Uterus (tissue), 4 donors: Measurements from ENCODE around the gene NACC1. TPM values are rescaled to one million over a fixed set of nuclear protein-coding genes. Genes with fewer than 3 reads are reported as not detected.

Source experiments
- DNase-seq, 2 donors: peaks; one replicate each; pipeline ENCODE4 v3.0.0-alpha.2; 2019 to 2020
- H3K27ac ChIP-seq, 2 donors: fragments of 200-600 bp; sonication (generic); 1 replicate in 1 of 2; 2 replicates in 1 of 2; pipeline ENCODE4 v1.5.1; 2016 to 2018
- H3K27me3 ChIP-seq, 2 donors: fragments of 200-600 bp; sonication (generic); one replicate each; pipeline ENCODE4 v1.5.1; 2018 to 2019; ENCODE audit warnings: control low read depth in 1 of 2
- H3K36me3 ChIP-seq, 2 donors: fragments of 200-600 bp; sonication (generic); one replicate each; pipeline ENCODE4 v1.5.1; 2019; ENCODE audit warnings: control low read depth in 1 of 2
- H3K4me1 ChIP-seq, 2 donors: fragments of 200-600 bp; sonication (generic); one replicate each; pipeline ENCODE4 v1.5.1; 2018 to 2019; ENCODE audit warnings: control low read depth in 1 of 2
- H3K4me3 ChIP-seq, 2 donors: fragments of 200-600 bp; sonication (generic); 1 replicate in 1 of 2; 2 replicates in 1 of 2; pipeline ENCODE4 v1.5.1; 2018 to 2019; ENCODE audit warnings: mild to moderate bottlenecking in 1 of 2
- H3K9me3 ChIP-seq, 2 donors: fragments of 200-600 bp; sonication (generic); one replicate each; pipeline ENCODE4 v1.5.1; 2019; ENCODE audit warnings: control low read depth in 1 of 2
- POLR2A ChIP-seq, 2 donors: fragments of 450-650 bp; IDR thresholded peaks; one replicate each; pipeline ENCODE4 v1.6.1; 2016; ENCODE audit warnings: antibody characterized with exemption in 2 of 2, mild to moderate bottlenecking in 1 of 2, moderate library complexity in 1 of 2
- intact Hi-C: fragments of 100-400 bp; cut with DNase I; formaldehyde crosslinking; loops from one replicate; pipeline ENCODE4 v1.15.1; 2023; ENCODE audit warnings: low total_unique reads
- total RNA-seq, 4 donors: library from RNA; depleted of rRNA in 3 of 4; stranded (reverse); fragments of >200 nt in 3 of 4; gene quantifications; one replicate each; pipeline versions ENCODE4 v1.1.0 to v1.2.4, GENCODE V29; 2014 to 2023
- TF ChIP-seq, protein P1 (sequence below), 4 experiments: fragments of 200-600 bp in 2 of 4; fragments of 450-650 bp in 2 of 4; sonication (generic) in 2 of 4; IDR thresholded peaks; one replicate each; pipeline ENCODE4 v1.5.1; 2016 to 2019; ENCODE audit warnings: antibody characterized with exemption in 4 of 4, mild to moderate bottlenecking in 2 of 4, moderate library complexity in 1 of 4
- donor health status: DM: yes; HTN: yes; CAD: no.

The NACC1 gene
- total RNA-seq, 4 donors from 2014 or later = 13.4 to 28.1 (median 15.8) TPM

DNA sequence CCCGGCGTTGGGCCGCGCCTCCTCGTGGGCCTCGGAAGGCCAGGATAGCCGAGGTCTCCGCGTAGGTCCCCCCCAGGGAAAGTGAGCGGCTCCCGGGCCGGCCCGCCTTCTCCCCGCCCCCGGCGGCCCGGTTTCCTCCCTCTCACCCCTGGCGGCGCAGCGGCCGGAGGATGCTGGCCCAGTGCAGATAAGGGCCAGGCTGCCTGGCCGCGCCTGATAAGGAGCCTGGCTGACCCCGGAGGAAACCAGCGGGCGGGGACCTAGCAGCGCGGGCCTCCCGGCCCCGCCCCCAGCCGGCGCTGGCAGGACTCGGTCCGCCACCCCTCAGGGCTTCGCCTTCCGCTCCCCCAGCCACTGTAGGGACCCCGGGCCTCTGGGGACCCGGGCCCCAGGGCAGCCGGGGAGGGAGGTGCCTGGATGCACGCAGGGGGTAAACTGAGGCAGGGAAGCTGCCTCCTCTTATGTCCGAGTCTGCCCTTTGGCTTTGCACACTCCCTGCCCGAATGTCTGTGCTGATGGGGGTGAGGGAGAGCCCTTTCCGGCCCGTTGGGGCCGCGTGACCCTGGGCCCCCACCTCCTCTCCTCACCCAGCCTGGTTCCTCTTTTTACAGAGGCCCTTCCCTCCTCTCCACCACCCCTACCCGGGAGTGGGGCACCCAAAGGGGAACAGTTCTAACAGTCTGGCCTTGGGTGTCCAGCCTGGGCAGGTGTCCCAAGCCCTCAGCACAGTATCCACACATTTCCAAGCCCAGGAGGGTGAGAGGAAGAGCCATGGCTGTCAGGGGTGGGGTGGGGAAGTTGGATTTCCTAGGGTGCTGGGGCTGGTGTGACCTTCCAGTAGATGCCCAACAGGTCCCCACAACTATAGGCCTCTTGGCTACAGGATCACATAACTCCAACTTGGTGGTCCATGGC lies 15.1 kb upstream of the NACC1 start, which contains the start of gene LYL1:
TSS of gene LYL1 (minus strand) at position 193 of the 915 bp plus-strand sequence. CDS start 1,687 bp downstream, outside the sequence.
- peak within 1 kb of the TSS; percentile 30 to 37 for H3K4me3 ChIP-seq
- DNase-seq = peak; percentile 78 to 79
- H3K36me3 ChIP-seq = no peaks in the 10 kb centered on the region
- no peaks in the 10 kb centered on the region for H3K9me3 ChIP-seq
- peaks cover 0 to 14% of the 10 kb centered on the region in 2 donors for H3K4me1 ChIP-seq
- no peaks in the 10 kb centered on the region for H3K27me3 ChIP-seq
- intact Hi-C loops = no loop called here
- peak within 1 kb of the TSS; percentile 80 to 87 for H3K27ac ChIP-seq
- TF ChIP-seq, protein P1, sequence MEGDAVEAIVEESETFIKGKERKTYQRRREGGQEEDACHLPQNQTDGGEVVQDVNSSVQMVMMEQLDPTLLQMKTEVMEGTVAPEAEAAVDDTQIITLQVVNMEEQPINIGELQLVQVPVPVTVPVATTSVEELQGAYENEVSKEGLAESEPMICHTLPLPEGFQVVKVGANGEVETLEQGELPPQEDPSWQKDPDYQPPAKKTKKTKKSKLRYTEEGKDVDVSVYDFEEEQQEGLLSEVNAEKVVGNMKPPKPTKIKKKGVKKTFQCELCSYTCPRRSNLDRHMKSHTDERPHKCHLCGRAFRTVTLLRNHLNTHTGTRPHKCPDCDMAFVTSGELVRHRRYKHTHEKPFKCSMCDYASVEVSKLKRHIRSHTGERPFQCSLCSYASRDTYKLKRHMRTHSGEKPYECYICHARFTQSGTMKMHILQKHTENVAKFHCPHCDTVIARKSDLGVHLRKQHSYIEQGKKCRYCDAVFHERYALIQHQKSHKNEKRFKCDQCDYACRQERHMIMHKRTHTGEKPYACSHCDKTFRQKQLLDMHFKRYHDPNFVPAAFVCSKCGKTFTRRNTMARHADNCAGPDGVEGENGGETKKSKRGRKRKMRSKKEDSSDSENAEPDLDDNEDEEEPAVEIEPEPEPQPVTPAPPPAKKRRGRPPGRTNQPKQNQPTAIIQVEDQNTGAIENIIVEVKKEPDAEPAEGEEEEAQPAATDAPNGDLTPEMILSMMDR (IDR thresholded peaks at IDR 0.05) = peak in 1 of 4 experiments; percentile 22
- peak in 1 of 2 donors; percentile 26 for TF ChIP-seq POLR2A (IDR thresholded peaks at IDR 0.05)

DNA sequence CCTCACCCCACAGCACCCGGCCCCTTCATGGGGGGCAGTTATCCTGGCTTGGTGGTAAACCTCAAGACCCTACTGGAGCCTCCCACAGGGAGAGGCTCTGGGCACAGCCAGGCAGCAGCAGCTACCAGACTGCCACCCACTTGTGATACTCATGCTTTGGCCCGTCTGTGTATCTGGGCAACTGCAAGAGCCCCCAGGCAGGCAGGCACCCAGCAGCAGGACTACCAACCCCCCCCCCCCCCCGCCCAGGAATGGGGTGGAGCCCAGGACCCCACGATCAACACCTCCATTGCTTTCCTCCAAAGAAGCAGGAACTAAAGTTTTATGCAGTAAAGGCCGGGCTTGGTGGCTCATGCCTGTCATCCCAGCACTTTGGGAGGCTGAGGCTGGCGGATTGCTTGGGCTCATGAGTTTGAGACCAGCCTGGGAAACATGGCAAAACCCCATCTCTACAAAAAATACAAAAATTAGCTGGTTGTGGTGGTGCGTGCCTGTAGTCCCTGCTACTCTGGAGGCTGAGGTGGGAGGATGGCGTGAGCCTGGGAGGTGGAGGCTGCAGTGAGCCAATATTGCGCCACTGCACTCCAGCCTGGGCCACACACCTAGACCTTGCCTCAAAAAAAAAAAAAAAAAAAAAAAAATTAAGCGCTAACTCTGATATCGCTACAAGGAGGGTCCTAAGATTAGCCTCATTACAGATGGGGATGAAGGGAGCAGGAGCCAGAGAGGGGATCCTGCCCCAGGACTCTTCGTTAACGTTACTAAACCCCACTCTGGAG lies 14.3 kb upstream of the NACC1 start:
- Histone ChIP-seq H3K27me3 (no peaks in the 10 kb centered on the region), H3K36me3 (no peaks in the 10 kb centered on the region), H3K27ac (peak overlapping the region; percentile 80 to 87), H3K4me3 (no peak overlapping the region), H3K4me1 (peaks cover 0 to 13% of the 10 kb centered on the region in 2 donors), H3K9me3 (no peaks in the 10 kb centered on the region)
- DNase-seq = peak in 1 of 2 donors; percentile 17
- TF ChIP-seq POLR2A (IDR thresholded peaks at IDR 0.05) = no peak
- intact Hi-C loops = no loop called here

GRCh38 chr19:13104360-13104847 lies 13.7 kb upstream of the NACC1 start:
- intact Hi-C loops = no loop called here
- H3K4me1 ChIP-seq = peaks cover 0 to 8% of the 10 kb centered on the region in 2 donors
- H3K27ac ChIP-seq = peak overlapping the region; percentile 2 to 25
- H3K9me3 ChIP-seq = no peaks in the 10 kb centered on the region
- no peak overlapping the region for H3K4me3 ChIP-seq
- DNase-seq = peak; percentile 51 to 67
- TF ChIP-seq, protein P1 (IDR thresholded peaks at IDR 0.05) = peak; percentile 46 to 63 (median 58)
- no peak for TF ChIP-seq POLR2A (IDR thresholded peaks at IDR 0.05)
- no peaks in the 10 kb centered on the region for H3K27me3 ChIP-seq
- no peaks in the 10 kb centered on the region for H3K36me3 ChIP-seq

DNA sequence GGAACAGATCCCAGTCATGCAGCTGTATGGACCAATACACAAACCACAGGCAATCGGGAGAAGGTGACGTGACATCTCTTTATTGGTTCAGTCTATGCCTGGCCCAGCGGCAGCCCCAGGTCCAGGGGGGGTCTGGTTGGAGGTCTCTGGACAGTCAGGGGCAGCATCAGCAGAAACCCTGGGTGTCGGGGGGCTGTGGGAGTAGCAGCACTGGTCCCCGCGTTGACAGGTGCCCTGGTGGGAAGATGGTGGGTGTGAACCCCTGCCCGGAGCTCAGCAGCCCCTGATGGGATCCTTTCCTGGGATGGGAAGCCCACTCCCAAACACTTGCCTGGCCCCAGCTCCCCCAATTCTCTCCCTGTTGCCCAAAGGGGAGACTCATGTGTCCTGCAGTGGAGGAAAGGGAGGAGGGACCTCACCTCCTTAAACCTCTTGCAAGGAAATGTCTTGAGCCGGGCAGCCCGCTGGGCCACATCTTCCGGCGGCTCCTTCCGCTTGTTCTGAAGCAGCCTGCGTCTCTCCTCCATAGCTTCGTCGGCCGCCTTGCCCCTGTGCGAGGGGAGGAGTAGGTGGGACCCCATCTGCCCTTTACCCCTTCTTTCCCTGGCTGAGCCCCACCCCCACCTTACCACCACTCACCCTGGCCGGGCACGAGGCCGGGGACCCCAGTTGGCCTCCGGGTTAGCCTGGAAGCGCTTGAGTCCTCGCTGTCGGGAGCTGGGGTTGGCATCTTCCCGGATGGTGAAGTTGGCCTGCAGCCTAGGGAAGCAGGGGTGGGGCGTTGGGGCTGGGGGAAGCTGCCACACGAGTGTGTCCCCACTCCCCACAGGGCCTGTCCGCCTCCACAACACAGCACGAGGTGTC lies 13.0 kb upstream of the NACC1 start:
- Histone ChIP-seq H3K27ac (peak overlapping the region; percentile 2 to 25), H3K9me3 (no peaks in the 10 kb centered on the region), H3K27me3 (no peaks in the 10 kb centered on the region), H3K36me3 (no peaks in the 10 kb centered on the region), H3K4me3 (no peak overlapping the region), H3K4me1 (peaks cover 0 to 8% of the 10 kb centered on the region in 2 donors)
- TF ChIP-seq, protein P1 (IDR thresholded peaks at IDR 0.05) = no peak
- no peak for TF ChIP-seq POLR2A (IDR thresholded peaks at IDR 0.05)
- DNase-seq = peak in 1 of 2 donors; percentile 34
- intact Hi-C loops = no loop called here
